NCI-H2171 treated with DMSO at 0.1 percent for 48 hours (cell line): Measurements from ENCODE around the gene ACR.
A peak's percentile ranks its signal among the peaks of the same experiment; 100 is the strongest.
"Not testable (repeated sequence)": the region's sequence is repeated elsewhere in the genome, so short reads cannot be mapped to it uniquely, and the experiment has no call there.

Source experiments
- DNase-seq: peaks from one replicate; lab custom pipeline; 2025; lab: John Stamatoyannopoulos, UW

ACR gene

GRCh38 chr22:50732681-50733080, 5.3 kb upstream of the ACR start:
- no peak for DNase-seq

GRCh38 chr22:50733521-50734342, 4.3 kb upstream of the ACR start:
- no peak for DNase-seq

GRCh38 chr22:50734343-50734771, 3.6 kb upstream of the ACR start:
- no peak for DNase-seq

- no peak for DNase-seq
Measured at GRCh38 chr22:50734986-50735738, 2.8 kb upstream of the ACR start.

- DNase-seq: no peak
Measured at GRCh38 chr22:50735739-50736030, 2.3 kb upstream of the ACR start.

- DNase-seq: no peak
Measured at GRCh38 chr22:50738649-50739227, 734 bp downstream of the ACR start.

- no peak for DNase-seq
Measured at GRCh38 chr22:50739279-50739691, 1.3 kb downstream of the ACR start.

- peak; percentile 70 for DNase-seq
Measured at GRCh38 chr22:50739894-50740293, 1.9 kb downstream of the ACR start.

GRCh38 chr22:50740714-50741113, 2.7 kb downstream of the ACR start:
- not testable (repeated sequence) for DNase-seq

- not testable (repeated sequence) for DNase-seq
Measured at GRCh38 chr22:50744424-50744823, 6.4 kb downstream of the ACR start.

- not testable (repeated sequence) for DNase-seq
Measured at GRCh38 chr22:50747521-50747920, 9.5 kb downstream of the ACR start.

- not testable (repeated sequence) for DNase-seq
Measured at GRCh38 chr22:50748630-50749029, 10.6 kb downstream of the ACR start.

- not testable (repeated sequence) for DNase-seq
Measured at GRCh38 chr22:50749302-50750074, 11.5 kb downstream of the ACR start.

- not testable (repeated sequence) for DNase-seq
Measured at GRCh38 chr22:50755251-50755650, 17.2 kb downstream of the ACR start.

GRCh38 chr22:50756406-50756805, 18.4 kb downstream of the ACR start:
- not testable (repeated sequence) for DNase-seq

- DNase-seq: peak; percentile 76
Measured at GRCh38 chr22:50756949-50757491, 19.0 kb downstream of the ACR start.

- DNase-seq: not testable (repeated sequence)
Measured at GRCh38 chr22:50759597-50760341, 21.8 kb downstream of the ACR start.

GRCh38 chr22:50761829-50762228, 23.8 kb downstream of the ACR start:
- DNase-seq: not testable (repeated sequence)

- not testable (repeated sequence) for DNase-seq
Measured at GRCh38 chr22:50764288-50764687, 26.3 kb downstream of the ACR start.

GRCh38 chr22:50775132-50775531, 37.1 kb downstream of the ACR start:
- peak; percentile 5 for DNase-seq

GRCh38 chr22:50777631-50778030, 39.6 kb downstream of the ACR start:
- DNase-seq: not testable (repeated sequence)
